Measurements from ENCODE around the gene LMO1.

LMO1 gene

DNA sequence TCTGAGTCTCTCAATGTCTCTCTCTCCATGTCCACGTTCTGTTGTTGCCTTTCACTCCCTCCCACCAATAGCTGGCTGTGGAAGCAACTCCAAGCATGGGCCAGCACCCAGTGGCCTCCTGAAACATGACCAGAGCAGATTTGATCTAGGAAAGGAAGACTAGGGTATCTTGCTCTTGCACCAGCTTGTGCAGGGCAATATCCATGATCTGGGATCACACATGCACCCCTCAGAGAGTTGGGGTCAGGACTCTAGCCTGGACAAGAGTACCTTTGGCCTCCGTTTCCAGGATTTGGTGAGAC is 60.3 kb downstream of the LMO1 start:
- DNase-seq = no peak

DNA sequence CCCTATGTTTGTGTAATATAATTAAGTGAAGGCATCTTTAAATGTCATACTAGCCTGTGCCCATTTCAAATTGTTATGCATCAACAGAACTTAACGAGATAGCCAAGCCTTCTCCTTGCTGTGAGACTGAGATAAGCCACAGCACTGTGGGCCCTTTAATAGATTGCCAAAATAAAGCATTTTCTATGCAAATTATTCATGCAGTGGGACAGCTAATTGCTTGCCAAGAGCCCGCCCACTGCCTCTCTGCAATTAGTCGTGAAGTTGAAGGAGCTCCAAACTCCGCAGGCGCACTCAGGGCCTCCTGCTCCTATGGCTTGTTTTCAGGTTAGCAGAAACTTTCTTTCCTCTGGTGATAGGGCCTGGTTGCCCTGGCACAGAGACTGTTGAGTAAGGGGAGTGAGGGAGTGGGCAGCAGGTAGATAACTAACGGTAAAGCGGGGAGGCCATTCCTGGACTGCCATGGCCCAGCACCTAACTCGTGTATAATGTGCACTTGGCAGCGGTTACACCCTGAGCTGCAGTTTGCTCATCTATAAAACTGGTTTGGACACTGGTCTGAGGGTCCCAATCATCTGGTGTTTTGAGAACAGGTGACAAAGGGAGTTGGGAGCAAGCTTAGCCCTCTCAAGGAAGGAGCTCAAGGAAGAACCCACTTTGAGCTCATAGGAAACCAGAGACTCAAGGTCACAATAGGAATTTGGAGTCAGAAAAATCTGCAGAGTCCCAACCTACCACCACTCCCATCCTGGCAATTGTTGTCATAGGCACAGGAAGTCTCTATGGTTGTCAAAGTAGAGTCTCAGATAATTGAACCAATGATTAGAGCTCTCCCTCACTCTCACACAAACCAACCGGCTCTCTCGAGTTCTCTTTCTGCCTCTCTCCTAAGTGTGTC is 60.9 kb downstream of the LMO1 start:
- DNase-seq = no peak

DNA sequence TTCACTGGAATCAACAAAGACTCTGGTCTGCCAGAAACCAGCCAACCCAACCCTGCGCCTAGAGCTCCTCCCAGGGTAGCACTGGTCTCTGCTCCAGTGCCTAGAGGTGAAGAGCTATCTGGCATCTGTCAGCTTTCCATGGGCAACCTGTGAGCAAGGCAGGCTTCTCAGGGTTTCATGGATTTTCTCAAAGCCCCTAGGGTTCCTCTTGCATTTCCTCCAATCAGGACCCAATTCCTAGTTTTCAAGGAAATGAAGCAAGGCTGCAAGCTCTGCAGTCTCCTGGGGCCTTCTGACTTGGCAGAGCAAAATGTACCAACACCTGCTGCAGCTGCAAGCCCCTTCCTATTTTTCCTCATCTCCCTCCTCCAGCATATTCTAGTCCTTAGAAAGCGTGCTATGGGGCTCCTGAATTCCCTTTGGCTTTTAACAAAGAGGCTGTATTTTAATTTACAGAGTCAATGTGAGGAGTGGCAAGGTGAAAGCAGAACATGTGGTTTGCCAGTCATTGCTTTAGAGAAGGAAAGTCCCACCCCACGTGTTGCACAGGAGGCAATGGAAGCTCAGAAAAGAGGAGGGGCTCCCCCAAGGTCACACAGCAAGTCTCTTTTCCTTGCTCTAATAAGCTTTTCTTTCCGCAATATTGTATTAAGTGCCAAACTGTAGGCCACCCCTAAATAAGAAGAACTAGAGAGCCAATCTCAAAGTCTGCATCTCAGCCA is 61.9 kb downstream of the LMO1 start:
- no peak for DNase-seq

DNA sequence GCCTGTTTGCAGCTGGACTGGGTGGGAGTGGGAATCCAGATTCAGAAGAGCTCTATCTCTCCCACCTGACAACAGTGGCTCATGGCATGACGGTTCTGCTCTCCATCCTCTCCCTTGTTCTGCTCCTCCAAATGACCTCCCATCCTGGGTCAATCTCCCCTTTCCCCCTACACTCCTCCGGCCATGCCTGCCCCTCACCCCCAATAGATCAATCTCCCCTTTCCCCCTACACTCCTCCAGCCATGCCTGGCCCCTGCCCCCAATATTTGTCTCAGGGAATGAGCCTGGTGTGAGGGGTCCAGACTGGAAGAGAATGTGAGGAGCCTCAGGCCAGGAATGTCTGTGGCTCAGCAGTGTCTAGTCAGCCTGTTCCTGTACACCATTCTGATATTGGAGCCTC is 64.0 kb downstream of the LMO1 start:
- no peak for DNase-seq

DNA sequence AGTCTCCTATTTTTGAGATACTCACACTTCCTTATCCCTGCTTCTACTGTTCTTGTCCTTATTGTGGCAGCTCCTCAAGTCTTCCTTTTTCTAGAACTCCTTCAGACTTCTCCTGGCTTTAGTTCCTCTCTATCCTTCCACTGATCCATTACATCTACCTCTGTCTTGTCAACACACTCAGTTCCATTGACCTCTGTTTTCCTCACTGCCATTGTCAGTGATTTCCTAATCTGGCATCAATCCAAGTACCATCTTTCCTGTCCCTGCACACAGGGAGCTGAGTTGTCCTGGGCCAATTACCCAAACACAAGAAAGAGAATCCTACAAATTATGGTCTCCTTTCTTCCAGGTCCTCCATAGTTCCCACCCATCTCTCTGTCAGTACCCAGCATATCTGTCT is 66.9 kb downstream of the LMO1 start:
- no peak for DNase-seq

DNA sequence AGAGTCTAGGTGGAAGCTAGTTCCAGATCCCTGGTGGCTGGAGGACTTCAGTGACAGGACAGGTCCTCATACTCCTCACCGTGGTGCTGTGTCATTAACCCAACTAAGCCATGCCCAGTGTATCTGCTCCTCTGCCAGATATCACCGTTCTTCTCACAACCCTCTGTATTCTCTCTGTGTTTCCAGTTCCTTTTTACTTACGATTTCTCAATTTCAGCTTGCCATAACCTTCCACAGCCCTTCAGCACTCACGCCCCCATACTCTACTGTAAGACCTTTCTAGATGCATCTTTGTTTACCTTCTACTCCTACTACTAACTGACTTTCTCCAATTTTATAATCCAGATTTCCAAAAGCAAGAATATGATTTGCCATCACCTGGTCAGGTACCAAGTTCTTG is 68.7 kb downstream of the LMO1 start:
- no peak for DNase-seq

DNA sequence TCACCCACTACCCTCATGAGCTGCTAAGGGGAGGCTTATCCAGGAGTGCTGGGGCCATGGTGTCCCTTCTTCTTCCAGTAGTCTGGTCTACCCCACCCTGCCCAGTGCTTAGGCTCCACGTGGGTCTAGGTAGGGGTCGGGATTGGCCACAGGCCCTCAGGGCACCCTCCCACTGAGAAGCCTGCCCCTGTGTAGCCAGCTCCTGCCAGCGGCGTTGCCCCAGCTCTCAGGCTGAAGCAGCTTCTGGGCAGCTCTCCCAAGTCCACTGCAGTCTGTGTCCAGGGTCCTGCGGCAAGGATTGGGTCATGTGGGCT is 70.8 kb downstream of the LMO1 start:
- DNase-seq = no peak

DNA sequence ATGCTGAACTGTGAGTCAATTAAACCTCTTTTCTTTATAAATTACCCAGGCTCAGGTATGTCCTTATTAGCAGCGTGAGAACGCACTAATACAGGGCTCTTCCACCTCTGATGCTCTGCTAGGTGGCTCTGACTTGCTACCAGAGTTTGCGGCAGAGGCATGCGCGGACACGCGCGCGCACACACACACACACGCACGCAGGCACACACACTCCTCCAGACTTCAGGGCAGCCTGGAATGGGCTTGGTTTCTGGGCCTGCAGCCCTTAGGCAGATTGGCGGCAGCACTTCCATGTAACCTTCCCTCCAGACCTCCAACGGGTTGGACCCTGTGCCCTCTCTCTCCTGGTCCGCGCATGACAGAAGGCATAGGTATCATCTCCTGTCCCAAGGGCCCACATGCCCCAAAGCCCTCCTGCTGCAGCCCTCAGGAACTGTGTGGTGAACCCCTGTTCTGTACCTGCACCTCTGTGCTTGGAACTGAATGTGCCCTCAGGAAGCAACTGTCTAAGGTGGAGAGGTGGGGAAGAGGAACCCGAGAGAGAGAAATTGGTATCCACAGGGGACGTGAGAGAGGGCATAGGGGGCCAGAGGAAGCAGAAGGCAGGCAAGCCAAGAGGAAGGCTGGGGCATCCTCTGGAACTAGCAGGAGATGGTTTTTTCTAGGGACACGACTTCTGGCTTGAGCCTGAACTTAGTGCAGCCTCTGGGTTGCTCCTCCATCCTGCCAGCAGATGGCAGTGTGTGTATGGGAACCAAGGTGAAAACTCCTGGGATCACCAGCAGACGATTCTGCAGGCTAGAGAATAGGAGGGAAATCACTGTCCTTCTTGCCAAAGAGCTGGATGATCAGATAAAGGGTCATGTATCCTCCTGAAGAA is 71.4 kb downstream of the LMO1 start:
- peak; percentile 67 for DNase-seq

DNA sequence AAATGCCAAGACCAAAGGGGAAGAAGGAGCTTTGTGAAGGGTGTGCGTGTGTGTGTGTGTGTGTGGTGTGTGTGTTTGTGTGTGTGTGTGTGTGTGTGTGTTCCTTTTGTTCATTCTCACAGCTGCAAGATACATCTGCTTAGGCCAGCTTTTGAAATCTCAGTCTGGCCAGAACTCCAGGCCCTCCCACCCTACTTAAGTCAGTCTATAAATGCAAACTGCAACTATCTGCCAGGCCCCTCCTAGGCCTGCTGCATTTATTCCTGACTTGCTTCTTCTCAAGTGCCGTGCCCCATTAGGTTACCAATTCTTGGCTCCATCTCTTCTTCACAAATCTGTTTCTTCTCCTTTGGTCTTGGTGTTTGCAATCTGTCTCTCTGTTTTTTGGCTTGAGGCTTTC is 73.2 kb downstream of the LMO1 start:
- DNase-seq = no peak

DNA sequence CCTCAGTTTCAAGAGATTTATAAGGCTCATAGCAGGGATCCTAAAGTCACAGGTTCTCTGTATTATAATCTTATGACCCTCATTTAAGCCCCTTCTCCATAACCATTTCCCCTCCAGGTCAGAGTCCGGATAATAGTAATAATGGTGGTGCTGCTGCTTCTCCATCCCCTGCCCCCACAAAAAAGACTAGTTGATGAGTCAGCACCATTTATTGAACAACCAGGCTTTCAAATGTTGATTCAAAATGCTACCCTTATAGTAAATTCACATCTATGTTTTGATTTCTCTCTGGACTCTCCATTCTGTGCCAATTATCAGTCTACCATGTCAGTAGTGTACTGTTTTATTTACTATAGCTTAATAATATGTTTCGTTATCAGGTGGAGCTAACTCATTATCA is 77.2 kb downstream of the LMO1 start:
- no peak for DNase-seq

DNA sequence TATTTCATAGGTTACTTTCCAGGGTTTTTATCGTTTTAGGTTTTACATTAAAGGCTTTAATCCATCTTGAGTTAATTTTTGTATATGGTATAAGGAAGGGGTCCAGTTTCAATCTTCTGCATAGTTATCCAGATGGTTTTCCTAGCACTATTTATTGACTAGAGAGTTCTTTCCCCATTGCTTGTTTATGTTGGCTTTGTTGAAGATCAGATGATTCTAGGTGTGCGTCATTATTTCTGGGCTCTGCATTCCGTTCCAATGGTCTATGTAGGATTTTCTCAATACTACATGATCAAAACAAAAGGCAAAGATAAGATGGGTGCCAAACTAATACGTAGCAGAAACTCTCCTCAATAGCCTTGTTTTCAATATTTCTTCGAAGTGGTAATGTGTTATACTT is 80.6 kb downstream of the LMO1 start:
- no peak for DNase-seq

DNA sequence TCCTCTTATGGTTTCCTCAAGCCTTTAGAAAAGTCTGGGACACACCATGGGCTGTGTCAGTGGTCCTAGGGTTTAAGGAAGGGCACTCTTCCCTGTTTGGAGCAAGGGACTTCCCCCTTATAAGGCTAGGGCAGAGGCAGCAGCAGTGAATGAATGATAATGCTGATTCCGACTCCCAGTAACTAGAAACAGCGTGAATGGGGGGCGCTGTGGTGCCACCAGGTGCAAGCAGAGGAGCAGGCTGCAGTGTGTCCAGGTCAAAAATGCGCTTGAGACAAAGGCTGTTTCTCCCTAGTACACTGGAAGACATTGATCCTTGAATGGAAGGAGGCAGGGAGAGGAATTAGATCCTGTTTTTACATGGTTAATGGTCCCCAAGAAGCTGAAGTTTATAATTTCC is 83.2 kb downstream of the LMO1 start:
- DNase-seq = no peak

DNA sequence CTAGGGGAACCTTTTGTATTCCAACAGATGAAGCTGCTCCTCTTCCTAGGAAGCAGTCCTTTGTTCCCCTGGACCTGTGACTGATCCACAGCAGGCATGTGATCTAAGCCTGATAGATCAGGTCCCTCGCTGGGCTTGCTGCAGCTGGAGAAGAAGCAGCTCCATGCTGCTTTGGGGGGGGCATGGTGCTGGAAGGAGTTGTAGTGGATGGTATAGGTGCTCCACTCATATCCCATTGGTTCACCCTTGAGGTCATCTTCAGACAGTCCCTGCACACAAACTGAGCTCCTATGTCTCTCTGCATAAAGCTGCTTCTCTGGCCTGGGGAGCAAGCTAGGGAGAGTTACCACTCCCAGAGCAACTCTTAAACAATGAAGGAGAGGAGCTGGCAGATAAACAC is 85.4 kb downstream of the LMO1 start:
- DNase-seq = no peak

DNA sequence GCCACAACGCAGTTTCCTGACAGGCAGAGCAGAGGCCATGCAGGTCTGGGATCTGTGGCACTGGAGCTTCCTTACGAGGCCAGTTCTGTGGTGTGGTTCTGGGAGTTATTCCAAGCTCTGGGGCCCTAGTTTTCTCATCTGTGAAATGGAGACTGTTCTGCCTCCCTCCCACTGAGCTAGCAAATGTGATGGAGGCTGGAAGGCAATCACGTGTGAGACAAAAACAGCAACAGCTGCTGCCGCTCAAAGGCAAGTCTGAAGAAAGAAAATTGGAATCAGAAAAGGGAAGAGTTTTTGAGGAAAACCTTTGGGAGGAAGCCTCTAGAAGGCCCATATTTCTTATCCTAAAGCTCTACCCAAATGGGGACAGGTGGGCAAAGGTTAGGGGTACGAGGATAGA is 86.5 kb downstream of the LMO1 start:
- no peak for DNase-seq

All from stimulated activated CD4-positive, alpha-beta T cell treated with anti-CD3 and anti-CD28 coated beads, Interleukin-15, amount 100 ng/mL, for 24 hours (primary cell).